K562 (cell line): ENCODE results near the gene AHNAK. TPM values are rescaled to one million over a fixed set of nuclear protein-coding genes. Genes with fewer than 3 reads are reported as not detected.

ENCODE experiments used
- ARID3A ChIP-seq: IDR thresholded peaks from 2 replicates; pipeline ENCODE4 v1.6.1; 2012; ENCODE audit warnings: low read depth, low read length, improper control_type of control experiment, borderline replicate concordance
- CHD1 ChIP-seq: fragments of 200-600 bp; sonication (generic); IDR thresholded peaks from one replicate; pipeline ENCODE4 v1.6.1; 2012; ENCODE audit warnings: mild to moderate bottlenecking, moderate library complexity, low read length, inconsistent platforms
- EHMT2 ChIP-seq: fragments of 450-650 bp; IDR thresholded peaks from 2 replicates; pipeline ENCODE4 v1.6.1; 2018; ENCODE audit warnings: antibody characterized with exemption
- ELK3 ChIP-seq: fragments of 450-650 bp; formaldehyde crosslinking; IDR thresholded peaks from 2 replicates; pipeline ENCODE4 v1.4.0; 2020; ENCODE audit warnings: mild to moderate bottlenecking
- FOSL1 ChIP-seq: fragments of 200-800 bp; sonication (Bioruptor generic); conservative IDR thresholded peaks from 2 replicates; pipeline ENCODE4 v1.6.1; 2016; ENCODE audit warnings: missing genetic modification characterization, missing compliant biosample characterization
- FOXO4 ChIP-seq: fragments of 450-650 bp; formaldehyde crosslinking; IDR thresholded peaks from 2 replicates; pipeline ENCODE4 v1.4.0; 2020; ENCODE audit warnings: mild to moderate bottlenecking, moderate library complexity
- HDAC2 ChIP-seq: fragments of 450-650 bp; IDR thresholded peaks from 2 replicates; pipeline ENCODE4 v1.6.1; 2016; ENCODE audit warnings: mild to moderate bottlenecking
- KDM2B ChIP-seq: fragments of 250-450 bp; sonication (Bioruptor Pico); IDR thresholded peaks from 2 replicates; pipeline ENCODE4 v1.8.0; 2021; ENCODE audit warnings: mild to moderate bottlenecking, moderate library complexity
- MCM5 ChIP-seq: fragments of 450-650 bp; IDR thresholded peaks from 2 replicates; pipeline ENCODE4 v1.6.1; 2016; ENCODE audit warnings: low read depth
- MNT ChIP-seq, 2 experiments: fragments of 450-650 bp; conservative IDR thresholded peaks; 2 replicates each; pipeline ENCODE4 v1.6.1; 2017; ENCODE audit warnings: mild to moderate bottlenecking in 2 of 2, moderate library complexity in 2 of 2
- NR3C1 ChIP-seq: sonication (generic); formaldehyde crosslinking; IDR thresholded peaks from 2 replicates; pipeline ENCODE4 v1.8.1; 2022; ENCODE audit warnings: missing genetic modification reagents
- SMARCC2 ChIP-seq: fragments of 450-650 bp; IDR thresholded peaks from 2 replicates; pipeline ENCODE4 v1.6.1; 2017; ENCODE audit warnings: antibody characterized with exemption, moderate library complexity, mild to moderate bottlenecking, low read depth
- ZBTB26 ChIP-seq: fragments of 450-650 bp; formaldehyde crosslinking; IDR thresholded peaks from 2 replicates; pipeline ENCODE4 v1.4.0; 2022; ENCODE audit warnings: missing genetic modification characterization
- ZNF707 ChIP-seq: fragments of 250-450 bp; sonication (Bioruptor Pico); conservative IDR thresholded peaks from 2 replicates; pipeline ENCODE4 v1.8.0; 2022; ENCODE audit warnings: inconsistent platforms, mild to moderate bottlenecking, moderate library complexity
- ZNF76 ChIP-seq: fragments of 250-450 bp; sonication (Bioruptor Pico); IDR thresholded peaks from 2 replicates; pipeline ENCODE4 v1.4.0; 2020; ENCODE audit warnings: mild to moderate bottlenecking, moderate library complexity, borderline replicate concordance
- ZNF766 ChIP-seq: fragments of 200-800 bp; sonication (Bioruptor generic); conservative IDR thresholded peaks from 2 replicates; pipeline ENCODE4 v1.6.1; 2016; ENCODE audit warnings: missing genetic modification characterization, missing compliant biosample characterization
- polyA plus RNA-seq, 8 experiments: library from polyadenylated mRNA; depleted of rRNA in 4 of 8; stranded (reverse) in 5 of 8; unstranded in 3 of 8; fragments of >200 nt; fragmentation: Nextera tagmentation in 2 of 8; fragmentation: Illumina TruSeq in 1 of 8; extraction: Ambion mirVana in 2 of 8; extraction: Trizol in 1 of 8; gene quantifications; 2 replicates each; pipeline versions ENCODE4 v1.2.1 to v1.2.3, GENCODE V29; 2011 to 2014; ENCODE audit warnings: inconsistent platforms in 1 of 8, missing spikeins in 1 of 8
- total RNA-seq, 7 experiments: library from RNA; depleted of rRNA in 6 of 7; stranded (reverse); fragments of >200 nt in 6 of 7; fragmentation: Illumina TruSeq in 2 of 7; extraction: Trizol in 2 of 7; gene quantifications; 2 replicates each; pipeline versions ENCODE4 v1.2.1 to v1.2.3, GENCODE V29; 2011 to 2021; ENCODE audit warnings: low replicate concordance in 1 of 7

Gene AHNAK
- total and polyA plus RNA-seq, 9 of the 15 experiments (the other 6 are each of a cell fraction or from before 2014, with no cell fraction given): 1.5 to 89.7 (median 45.0) TPM

GRCh38 chr11:62398011-62398994 lies 148.3 kb downstream of the AHNAK start (continued):
- peak; percentile 71; the same call in 1 of the 2 replicates for TF ChIP-seq SMARCC2
- TF ChIP-seq ZNF766: no peak; the same call in 1 of the 2 replicates
- no peak for TF ChIP-seq FOXO4 (CRISPR knock-in tag)
- peak; percentile 72 for TF ChIP-seq HDAC2
- no peak for TF ChIP-seq ZBTB26 (CRISPR knock-in tag)
- TF ChIP-seq ZNF76 (CRISPR knock-in tag): no peak
- no peak for TF ChIP-seq NR3C1 (CRISPR knock-in tag)
- TF ChIP-seq ELK3: no peak
- TF ChIP-seq ARID3A: no peak
- TF ChIP-seq MCM5: no peak
- no peak for TF ChIP-seq CHD1
- TF ChIP-seq EHMT2: peak; percentile 83; the same call in 1 of the 2 replicates
- peak; percentile 94 for TF ChIP-seq FOSL1 (tag)
- TF ChIP-seq KDM2B (CRISPR knock-in tag): no peak
- peak; percentile 33 to 53; a peak in 2 of 4 replicates for TF ChIP-seq MNT (conservative IDR thresholded peaks at IDR 0.05)
- no peak for TF ChIP-seq ZNF707 (CRISPR knock-in tag)
